IPS DF 4.7 (cell line): Measurements from ENCODE around the gene HES4.
"Not testable (repeated sequence)": the region's sequence is repeated elsewhere in the genome, so short reads cannot be mapped to it uniquely, and the experiment has no call there.

ENCODE experiments used
- DNase-seq: peaks from one replicate; pipeline ENCODE4 v3.0.0-alpha.2; 2013; ENCODE audit warnings: low spot score; ENCODE audit errors: extremely low read depth

Gene HES4

GRCh38 chr1:980602-981395 lies 19.1 kb downstream of the HES4 start:
- no peak for DNase-seq

GRCh38 chr1:980137-980571 lies 19.7 kb downstream of the HES4 start:
- DNase-seq = no peak

- no peak for DNase-seq
These were observed 20.2 kb downstream of the HES4 start for GRCh38 chr1:979744-980072.

GRCh38 chr1:978835-979743 lies 20.8 kb downstream of the HES4 start:
- no peak for DNase-seq

GRCh38 chr1:978069-978834 lies 21.6 kb downstream of the HES4 start:
- no peak for DNase-seq

- not testable (repeated sequence) for DNase-seq
These were observed 23.1 kb downstream of the HES4 start for GRCh38 chr1:976791-977190.

GRCh38 chr1:975896-976683 lies 23.8 kb downstream of the HES4 start:
- DNase-seq = no peak

GRCh38 chr1:975365-975764 lies 24.5 kb downstream of the HES4 start:
- DNase-seq = no peak

- no peak for DNase-seq
These were observed 25.1 kb downstream of the HES4 start for GRCh38 chr1:974687-975328.

- DNase-seq = no peak
These were observed 25.6 kb downstream of the HES4 start for GRCh38 chr1:974293-974640.

- DNase-seq = no peak
These were observed 26.2 kb downstream of the HES4 start for GRCh38 chr1:973459-974292.

- DNase-seq = no peak
These were observed 27.0 kb downstream of the HES4 start for GRCh38 chr1:972726-973458.

GRCh38 chr1:971751-972506 lies 28.0 kb downstream of the HES4 start:
- no peak for DNase-seq

GRCh38 chr1:970973-971730 lies 28.7 kb downstream of the HES4 start:
- no peak for DNase-seq

- DNase-seq = no peak
These were observed 29.5 kb downstream of the HES4 start for GRCh38 chr1:970242-970972.

- DNase-seq = no peak
These were observed 30.5 kb downstream of the HES4 start for GRCh38 chr1:969260-969855.
